Measurements from ENCODE around the gene CUEDC1. TPM values are rescaled to one million over a fixed set of nuclear protein-coding genes. Genes with fewer than 3 reads are reported as not detected.

Gene CUEDC1
- total and polyA plus RNA-seq, 2 of the 13 experiments (the other 11 are each of a cell fraction or from before 2014, with no cell fraction given) = 7.4 to 12.9 TPM

GRCh38 chr17:57875290-57876022 lies 79.8 kb downstream of the CUEDC1 start (continued):
- TF ChIP-seq NPAS2 (CRISPR knock-in tag; IDR thresholded peaks at IDR 0.05; ENCODE audit: borderline replicate concordance) (no peak), MBD4 (IDR thresholded peaks at IDR 0.05; ENCODE audit: borderline replicate concordance, low read length) (no peak), CBX1 (IDR thresholded peaks at IDR 0.05; ENCODE audit: low read depth) (no peak), PRMT3 (CRISPR knock-in tag; IDR thresholded peaks at IDR 0.05; ENCODE audit: borderline replicate concordance, low read depth) (no peak), ZNF558 (CRISPR knock-in tag; IDR thresholded peaks at IDR 0.05; ENCODE audit: borderline replicate concordance) (no peak), MAFF (IDR thresholded peaks at IDR 0.05; ENCODE audit: low read depth, low read length) (peak; percentile 25; the same call in 1 of the 2 replicates), ELF3 (CRISPR knock-in tag; IDR thresholded peaks at IDR 0.05) (0 out of 2 replicates have a peak, but pooled peaks have one; percentile 23), ZBTB3 (CRISPR knock-in tag; IDR thresholded peaks at IDR 0.05; ENCODE audit: borderline replicate concordance, low read depth) (no peak), ZSCAN29 (CRISPR knock-in tag; conservative IDR thresholded peaks at IDR 0.05) (no peak), TBL1XR1 (IDR thresholded peaks at IDR 0.05; ENCODE audit: borderline replicate concordance, low read length, partially characterized antibody) (no peak), ZNF318 (CRISPR knock-in tag; IDR thresholded peaks at IDR 0.05) (no peak), TRAFD1 (CRISPR knock-in tag; IDR thresholded peaks at IDR 0.05; ENCODE audit: borderline replicate concordance) (no peak), ZNF597 (CRISPR knock-in tag; IDR thresholded peaks at IDR 0.05) (no peak)

All from HepG2 (cell line).